Parathyroid adenoma (tissue), 2 donors: ENCODE results near the gene RAD51D.
A peak's percentile ranks its signal among the peaks of the same experiment; 100 is the strongest.
"Not testable (repeated sequence)": the region's sequence is repeated elsewhere in the genome, so short reads cannot be mapped to it uniquely, and the experiment has no call there.

Source experiments
- H2AFZ ChIP-seq: fragments of 300-600 bp; sonication (generic); one replicate; pipeline ENCODE4 v1.7.0; 2017; ENCODE audit warnings: antibody characterized with exemption, mild to moderate bottlenecking
- H3K27ac ChIP-seq: fragments of 300-600 bp; sonication (generic); one replicate; pipeline ENCODE4 v1.7.0; 2017
- H3K27me3 ChIP-seq: fragments of 300-600 bp; sonication (generic); one replicate; pipeline ENCODE4 v1.7.0; 2017; ENCODE audit warnings: low read length; ENCODE audit not compliant: control insufficient read depth, insufficient read depth
- H3K36me3 ChIP-seq: fragments of 300-600 bp; sonication (generic); one replicate; pipeline ENCODE4 v1.7.0; 2017; ENCODE audit warnings: low read length; ENCODE audit not compliant: control insufficient read depth, insufficient read depth
- H3K4me1 ChIP-seq: fragments of 300-600 bp; sonication (generic); one replicate; pipeline ENCODE4 v1.7.0; 2017; ENCODE audit warnings: control low read depth
- H3K4me2 ChIP-seq: fragments of 300-600 bp; sonication (generic); one replicate; pipeline ENCODE4 v1.7.0; 2017; ENCODE audit warnings: low read length
- H3K4me3 ChIP-seq: fragments of 300-600 bp; sonication (generic); one replicate; pipeline ENCODE4 v1.7.0; 2017; ENCODE audit warnings: low read depth, low read length
- H3K79me2 ChIP-seq: fragments of 300-600 bp; sonication (generic); one replicate; pipeline ENCODE4 v1.7.0; 2017; ENCODE audit warnings: control low read depth
- H3K9ac ChIP-seq: fragments of 300-600 bp; sonication (generic); one replicate; pipeline ENCODE4 v1.7.0; 2017; ENCODE audit warnings: mild to moderate bottlenecking
- H3K9me3 ChIP-seq: fragments of 300-600 bp; sonication (generic); one replicate; pipeline ENCODE4 v1.7.0; 2017; ENCODE audit warnings: low read length; ENCODE audit not compliant: control insufficient read depth
- CTCF ChIP-seq: fragments of 300-600 bp; sonication (generic); IDR thresholded peaks from one replicate; pipeline ENCODE4 v1.7.0; 2017; ENCODE audit warnings: antibody characterized with exemption, mild to moderate bottlenecking
- donor health status: primary hyperparathyroidism.

RAD51D gene

GRCh38 chr17:35046740-35047283 is 72.8 kb downstream of the RAD51D start:
- peak overlapping the region; percentile 12 for H3K4me3 ChIP-seq
- no peak for TF ChIP-seq CTCF
- H3K79me2 ChIP-seq = peaks cover 9% of the 10 kb centered on the region
- no peak overlapping the region for H3K4me2 ChIP-seq
- H3K36me3 ChIP-seq = no peaks in the 10 kb centered on the region
- no peak overlapping the region for H3K27ac ChIP-seq
- no peaks in the 10 kb centered on the region for H3K27me3 ChIP-seq
- no peak overlapping the region for H2AFZ ChIP-seq
- peaks cover 22% of the 10 kb centered on the region for H3K4me1 ChIP-seq
- no peak overlapping the region for H3K9ac ChIP-seq
- H3K9me3 ChIP-seq = no peaks in the 10 kb centered on the region

- H3K27me3 ChIP-seq = no peaks in the 10 kb centered on the region
- H3K27ac ChIP-seq = no peak overlapping the region
- peaks cover 17% of the 10 kb centered on the region for H3K4me1 ChIP-seq
- no peaks in the 10 kb centered on the region for H3K9me3 ChIP-seq
- H3K9ac ChIP-seq = no peak overlapping the region
- H3K36me3 ChIP-seq = no peaks in the 10 kb centered on the region
- H3K4me3 ChIP-seq = no peak overlapping the region
- H3K4me2 ChIP-seq = no peak overlapping the region
- no peak for TF ChIP-seq CTCF
- H3K79me2 ChIP-seq = peaks cover 9% of the 10 kb centered on the region
- no peak overlapping the region for H2AFZ ChIP-seq
Observed at GRCh38 chr17:35046245-35046644, 73.4 kb downstream of the RAD51D start.

- not testable (repeated sequence) for H3K27ac ChIP-seq, H3K9ac ChIP-seq, H2AFZ ChIP-seq, H3K4me3 ChIP-seq, H3K27me3 ChIP-seq, H3K9me3 ChIP-seq, H3K36me3 ChIP-seq, H3K4me2 ChIP-seq
- Histone ChIP-seq H3K79me2 (peaks cover 11% of the 10 kb centered on the region), H3K4me1 (peaks cover 13% of the 10 kb centered on the region)
Observed at GRCh38 chr17:35045458-35045979, 74.1 kb downstream of the RAD51D start.

- Histone ChIP-seq H3K79me2 (peaks cover 16% of the 10 kb centered on the region), H3K9me3 (no peaks in the 10 kb centered on the region), H3K36me3 (no peaks in the 10 kb centered on the region), H3K9ac (no peak overlapping the region), H2AFZ (no peak overlapping the region), H3K4me3 (no peak overlapping the region), H3K4me1 (peaks cover 10% of the 10 kb centered on the region), H3K27ac (no peak overlapping the region), H3K4me2 (no peak overlapping the region), H3K27me3 (no peaks in the 10 kb centered on the region)
- TF ChIP-seq CTCF = no peak
Observed at GRCh38 chr17:35044181-35044580, 75.5 kb downstream of the RAD51D start.
